ENCODE results near the gene SNCAIP.
"Not testable (repeated sequence)": the region's sequence is repeated elsewhere in the genome, so short reads cannot be mapped to it uniquely, and the experiment has no call there.

The SNCAIP gene

GRCh38 chr5:122371511-122372151, 59.6 kb downstream of the SNCAIP start:
- no peak overlapping the region for H3K4me2 ChIP-seq
- no peaks in the 10 kb centered on the region for H3K36me3 ChIP-seq
- H3K27ac ChIP-seq = no peak overlapping the region
- H3K9me3 ChIP-seq = no peaks in the 10 kb centered on the region
- no peak for TF ChIP-seq Cebpa-rat (IDR thresholded peaks at IDR 0.05)
- H3K9ac ChIP-seq = no peak overlapping the region
- H3K27me3 ChIP-seq = no peaks in the 10 kb centered on the region
- no peak overlapping the region for H3K4me3 ChIP-seq
- no peaks in the 10 kb centered on the region for H4K20me1 ChIP-seq
- peaks cover 4% of the 10 kb centered on the region; the same call in 1 of the 2 replicates for H3K4me1 ChIP-seq

GRCh38 chr5:122374110-122374509, 62.1 kb downstream of the SNCAIP start:
- H3K9ac ChIP-seq = no peak overlapping the region
- H3K4me2 ChIP-seq = no peak overlapping the region
- no peak overlapping the region for H3K4me3 ChIP-seq
- no peak overlapping the region for H3K27ac ChIP-seq
- no peak for TF ChIP-seq Cebpa-rat (IDR thresholded peaks at IDR 0.05)
- peaks cover 4% of the 10 kb centered on the region; the same call in 1 of the 2 replicates for H3K4me1 ChIP-seq
- H3K36me3 ChIP-seq = no peaks in the 10 kb centered on the region
- no peaks in the 10 kb centered on the region for H3K27me3 ChIP-seq
- no peaks in the 10 kb centered on the region for H3K9me3 ChIP-seq
- no peaks in the 10 kb centered on the region for H4K20me1 ChIP-seq

- Histone ChIP-seq H4K20me1 (no peaks in the 10 kb centered on the region), H3K27ac (no peak overlapping the region), H3K36me3 (no peaks in the 10 kb centered on the region), H3K9me3 (no peaks in the 10 kb centered on the region), H3K4me3 (no peak overlapping the region), H3K9ac (no peak overlapping the region), H3K27me3 (no peaks in the 10 kb centered on the region), H3K4me1 (no peaks in the 10 kb centered on the region), H3K4me2 (no peak overlapping the region)
- TF ChIP-seq Cebpa-rat (IDR thresholded peaks at IDR 0.05) = no peak
These were observed 63.8 kb downstream of the SNCAIP start for GRCh38 chr5:122375801-122376200.

GRCh38 chr5:122376250-122376649, 64.2 kb downstream of the SNCAIP start:
- H3K27ac ChIP-seq = no peak overlapping the region
- H3K4me2 ChIP-seq = no peak overlapping the region
- H4K20me1 ChIP-seq = no peaks in the 10 kb centered on the region
- no peaks in the 10 kb centered on the region for H3K27me3 ChIP-seq
- H3K4me3 ChIP-seq = no peak overlapping the region
- no peaks in the 10 kb centered on the region for H3K36me3 ChIP-seq
- H3K9ac ChIP-seq = no peak overlapping the region
- H3K9me3 ChIP-seq = no peaks in the 10 kb centered on the region
- H3K4me1 ChIP-seq = no peaks in the 10 kb centered on the region
- TF ChIP-seq Cebpa-rat (IDR thresholded peaks at IDR 0.05) = no peak

- no peaks in the 10 kb centered on the region for H3K36me3 ChIP-seq
- H3K27ac ChIP-seq = no peak overlapping the region
- H3K4me3 ChIP-seq = no peak overlapping the region
These were observed 65.0 kb downstream of the SNCAIP start for GRCh38 chr5:122377026-122377425.

GRCh38 chr5:122382938-122383337, 70.9 kb downstream of the SNCAIP start:
- H3K4me1 ChIP-seq, H4K20me1 ChIP-seq, H3K4me2 ChIP-seq, H3K27ac ChIP-seq, H3K36me3 ChIP-seq, H3K9ac ChIP-seq, H3K4me3 ChIP-seq, H3K9me3 ChIP-seq, H3K27me3 ChIP-seq: not testable (repeated sequence)

More at GRCh38 chr5:122377026-122377425, 65.0 kb downstream of the SNCAIP start:
- Histone ChIP-seq H3K4me2 (no peak overlapping the region), H3K27me3 (no peaks in the 10 kb centered on the region), H3K9ac (no peak overlapping the region), H3K4me1 (no peaks in the 10 kb centered on the region), H4K20me1 (no peaks in the 10 kb centered on the region), H3K9me3 (no peaks in the 10 kb centered on the region)
- no peak for TF ChIP-seq Cebpa-rat (IDR thresholded peaks at IDR 0.05)

GRCh38 chr5:122384739-122385235, 72.8 kb downstream of the SNCAIP start:
- TF ChIP-seq Cebpa-rat (IDR thresholded peaks at IDR 0.05) = no peak
- H3K4me3 ChIP-seq = no peak overlapping the region
- no peaks in the 10 kb centered on the region for H3K4me1 ChIP-seq
- H3K4me2 ChIP-seq = no peak overlapping the region
- H3K9ac ChIP-seq = no peak overlapping the region
- no peaks in the 10 kb centered on the region for H3K36me3 ChIP-seq
- no peaks in the 10 kb centered on the region for H3K9me3 ChIP-seq
- no peaks in the 10 kb centered on the region for H4K20me1 ChIP-seq
- H3K27me3 ChIP-seq = no peaks in the 10 kb centered on the region
- H3K27ac ChIP-seq = no peak overlapping the region

GRCh38 chr5:122385286-122385685, 73.2 kb downstream of the SNCAIP start:
- Histone ChIP-seq H4K20me1 (no peaks in the 10 kb centered on the region), H3K4me2 (no peak overlapping the region), H3K27me3 (no peaks in the 10 kb centered on the region), H3K9ac (no peak overlapping the region), H3K36me3 (no peaks in the 10 kb centered on the region), H3K27ac (no peak overlapping the region), H3K4me3 (no peak overlapping the region), H3K9me3 (no peaks in the 10 kb centered on the region), H3K4me1 (no peaks in the 10 kb centered on the region)
- no peak for TF ChIP-seq Cebpa-rat (IDR thresholded peaks at IDR 0.05)

- no peaks in the 10 kb centered on the region for H3K9me3 ChIP-seq
- TF ChIP-seq Cebpa-rat (IDR thresholded peaks at IDR 0.05) = no peak
- no peak overlapping the region for H3K9ac ChIP-seq
- no peaks in the 10 kb centered on the region for H3K36me3 ChIP-seq
- no peak overlapping the region for H3K4me2 ChIP-seq
- H4K20me1 ChIP-seq = no peaks in the 10 kb centered on the region
- no peak overlapping the region for H3K4me3 ChIP-seq
- H3K27ac ChIP-seq = no peak overlapping the region
- no peaks in the 10 kb centered on the region for H3K4me1 ChIP-seq
- no peaks in the 10 kb centered on the region for H3K27me3 ChIP-seq
These were observed 73.8 kb downstream of the SNCAIP start for GRCh38 chr5:122385808-122386207.

GRCh38 chr5:122390154-122390553, 78.1 kb downstream of the SNCAIP start:
- no peak overlapping the region for H3K4me3 ChIP-seq
- no peaks in the 10 kb centered on the region for H3K36me3 ChIP-seq
- no peaks in the 10 kb centered on the region for H3K4me1 ChIP-seq
- H3K27ac ChIP-seq = no peak overlapping the region
- no peak overlapping the region for H3K9ac ChIP-seq
- no peak overlapping the region for H3K4me2 ChIP-seq
- no peaks in the 10 kb centered on the region for H3K27me3 ChIP-seq
- TF ChIP-seq Cebpa-rat (IDR thresholded peaks at IDR 0.05) = no peak
- no peaks in the 10 kb centered on the region for H4K20me1 ChIP-seq
- no peaks in the 10 kb centered on the region for H3K9me3 ChIP-seq

GRCh38 chr5:122390694-122391093, 78.7 kb downstream of the SNCAIP start:
- no peaks in the 10 kb centered on the region for H3K36me3 ChIP-seq
- no peak overlapping the region for H3K27ac ChIP-seq
- no peaks in the 10 kb centered on the region for H3K27me3 ChIP-seq
- H3K9ac ChIP-seq = no peak overlapping the region
- TF ChIP-seq Cebpa-rat (IDR thresholded peaks at IDR 0.05) = no peak
- H4K20me1 ChIP-seq = no peaks in the 10 kb centered on the region
- H3K4me2 ChIP-seq = no peak overlapping the region
- no peaks in the 10 kb centered on the region for H3K9me3 ChIP-seq
- no peaks in the 10 kb centered on the region for H3K4me1 ChIP-seq
- H3K4me3 ChIP-seq = no peak overlapping the region
